DMS79 treated with DMSO at 0.1 percent for 48 hours (cell line): ENCODE results near the gene MYH10.

Experiments used
- DNase-seq: peaks from one replicate; lab custom pipeline; 2025; lab: John Stamatoyannopoulos, UW

Gene MYH10

DNA sequence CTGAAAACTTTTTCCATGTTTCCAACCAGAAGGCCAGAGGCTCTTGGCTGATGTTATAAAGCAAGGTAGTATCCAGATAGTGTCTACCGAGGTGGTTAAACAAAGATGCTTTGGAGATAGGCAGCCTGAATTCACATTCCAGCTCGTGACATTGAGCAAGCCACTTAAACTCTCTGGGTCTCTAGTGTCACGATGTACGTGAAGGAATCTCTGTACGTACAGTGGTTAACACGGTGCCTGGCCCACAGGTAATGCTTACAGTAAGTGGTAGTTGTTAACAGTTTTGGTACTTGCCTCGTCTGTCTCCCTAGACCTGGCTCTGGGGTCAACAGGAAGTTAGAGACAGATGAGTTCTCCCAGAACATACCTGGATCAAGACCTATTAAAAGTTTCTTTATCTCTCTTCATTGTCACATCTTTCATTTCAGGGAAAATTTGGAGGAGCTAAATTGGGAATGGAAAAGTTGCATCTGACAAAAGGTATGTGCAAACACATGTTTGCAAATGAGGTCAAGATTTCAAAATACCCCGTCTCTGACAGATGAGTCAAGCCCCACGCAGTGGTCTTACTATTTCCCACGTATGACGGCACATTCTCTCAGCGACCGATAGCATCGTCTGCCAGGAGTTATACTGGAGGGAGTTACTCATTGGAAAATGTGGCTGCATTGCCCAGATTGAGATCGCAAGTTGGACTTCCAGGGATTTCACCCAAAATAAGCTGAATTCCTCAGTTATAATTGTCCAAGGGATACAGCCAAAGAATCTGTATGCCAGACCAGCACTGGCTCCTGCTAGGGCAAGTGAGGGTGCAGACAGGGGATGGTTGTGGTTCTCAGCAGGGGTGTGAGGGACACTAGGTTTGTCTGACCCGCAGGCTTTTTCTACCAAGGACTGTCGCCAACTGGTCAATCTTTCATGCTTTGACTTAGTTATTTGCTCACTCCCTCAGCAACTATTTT, 18.9 kb upstream of the MYH10 start:
- DNase-seq, result no peak

GRCh38 chr17:8647956-8648355, 17.4 kb upstream of the MYH10 start:
- no peak for DNase-seq

- no peak for DNase-seq
Measured at GRCh38 chr17:8647202-8647601, 16.7 kb upstream of the MYH10 start.

GRCh38 chr17:8644507-8644902, 14.0 kb upstream of the MYH10 start:
- no peak for DNase-seq

- no peak for DNase-seq
Measured at GRCh38 chr17:8643855-8644506, 13.5 kb upstream of the MYH10 start.

- DNase-seq, result no peak
Measured at GRCh38 chr17:8639709-8640108, 9.2 kb upstream of the MYH10 start.

GRCh38 chr17:8632061-8632460, 1.5 kb upstream of the MYH10 start:
- DNase-seq, result no peak

DNA sequence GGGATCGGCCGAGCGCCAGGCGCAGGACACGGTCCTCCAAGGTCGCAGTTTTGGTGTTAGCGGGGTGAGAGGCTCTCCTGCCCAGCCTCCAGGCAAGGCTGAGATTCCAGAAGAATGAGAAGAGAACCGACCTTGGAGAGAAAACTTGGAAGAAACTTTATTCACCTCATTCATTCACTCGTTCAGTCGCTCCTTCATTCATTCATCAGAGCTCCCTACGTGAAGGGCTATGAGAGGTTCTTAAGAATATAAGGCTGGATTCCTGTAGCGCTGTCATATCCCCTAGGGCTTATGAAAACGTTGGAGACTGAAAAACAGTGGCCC, 991 bp upstream of the MYH10 start:
- no peak for DNase-seq

DNA sequence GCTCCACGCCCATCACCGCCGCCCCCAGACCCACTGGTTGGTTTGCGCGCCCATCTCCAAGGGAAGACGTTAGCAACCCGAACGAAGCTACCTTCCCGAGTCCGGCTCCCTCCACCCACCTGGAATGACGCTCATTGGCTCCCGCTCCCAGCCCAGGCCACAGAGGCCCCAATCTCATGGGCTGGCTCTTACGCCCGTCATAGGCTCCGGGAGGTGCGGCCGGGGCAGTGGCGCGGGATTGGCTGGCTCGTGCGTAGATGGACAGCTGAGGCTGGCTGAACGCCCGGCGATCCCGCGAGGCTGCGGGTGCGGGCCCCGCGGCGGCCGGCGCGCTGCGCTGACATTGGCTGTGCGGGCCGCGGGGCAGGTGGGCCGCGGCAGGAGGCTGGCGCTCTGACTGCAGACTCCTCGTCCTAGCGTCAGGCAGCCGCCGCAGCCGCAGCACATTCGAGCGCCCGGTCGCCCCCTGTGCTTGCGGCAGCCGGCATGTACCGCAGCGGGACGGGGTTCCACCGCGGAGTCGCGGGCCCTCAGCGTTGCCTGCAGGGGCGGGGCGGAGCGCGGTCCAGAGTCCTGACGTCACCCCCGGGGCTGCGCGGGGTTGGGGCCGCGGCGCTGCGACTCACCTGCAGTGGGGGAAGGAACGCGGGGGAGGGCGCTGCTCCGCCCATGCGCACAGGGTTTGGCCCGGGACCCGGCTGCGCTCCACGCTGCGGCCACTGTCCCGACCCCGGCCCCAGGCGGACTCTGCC, 453 bp upstream of the MYH10 start:
- DNase-seq, result peak; percentile 86

DNA sequence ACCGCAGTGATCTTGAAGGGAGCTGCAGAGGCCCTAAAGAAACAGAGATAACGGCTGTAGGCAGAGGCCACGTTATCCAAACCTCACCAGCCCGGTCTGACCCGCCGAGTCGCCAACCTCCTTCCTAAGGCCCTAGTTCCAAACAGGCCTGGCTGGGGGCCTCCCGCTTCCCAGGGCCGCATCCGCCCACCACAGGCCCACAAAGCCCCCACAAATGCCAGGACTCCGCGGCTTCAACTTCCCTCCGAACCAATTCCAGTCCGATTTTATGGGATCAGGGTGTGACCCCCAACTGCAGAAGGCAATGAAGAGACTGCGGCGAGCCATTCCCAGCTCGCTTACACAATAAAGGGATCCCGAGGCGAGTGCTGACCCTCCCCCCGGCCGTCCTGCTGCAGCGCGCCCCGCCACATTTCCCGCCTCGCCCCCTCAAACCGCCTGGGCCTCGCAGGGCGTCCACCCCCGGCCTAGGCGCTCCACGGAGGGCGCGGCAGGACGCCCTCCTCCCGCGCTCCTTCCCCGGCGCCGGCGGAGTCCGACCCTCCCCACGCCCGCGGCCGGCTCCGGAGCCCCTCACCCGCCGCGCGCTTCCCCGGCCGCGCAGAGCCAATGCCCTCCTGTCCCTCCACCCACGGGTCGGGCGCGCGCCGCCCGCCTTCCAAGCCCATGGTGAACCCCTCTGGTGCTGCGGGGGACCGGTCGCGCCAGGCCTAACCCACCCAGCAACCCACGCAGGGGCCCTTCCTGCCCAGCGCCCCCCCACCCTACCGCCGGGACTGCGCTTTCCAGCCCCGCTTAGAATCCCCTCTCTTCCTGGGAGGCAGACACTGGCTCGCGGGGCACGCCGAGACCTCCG, 926 bp downstream of the MYH10 start:
- no peak for DNase-seq

DNA sequence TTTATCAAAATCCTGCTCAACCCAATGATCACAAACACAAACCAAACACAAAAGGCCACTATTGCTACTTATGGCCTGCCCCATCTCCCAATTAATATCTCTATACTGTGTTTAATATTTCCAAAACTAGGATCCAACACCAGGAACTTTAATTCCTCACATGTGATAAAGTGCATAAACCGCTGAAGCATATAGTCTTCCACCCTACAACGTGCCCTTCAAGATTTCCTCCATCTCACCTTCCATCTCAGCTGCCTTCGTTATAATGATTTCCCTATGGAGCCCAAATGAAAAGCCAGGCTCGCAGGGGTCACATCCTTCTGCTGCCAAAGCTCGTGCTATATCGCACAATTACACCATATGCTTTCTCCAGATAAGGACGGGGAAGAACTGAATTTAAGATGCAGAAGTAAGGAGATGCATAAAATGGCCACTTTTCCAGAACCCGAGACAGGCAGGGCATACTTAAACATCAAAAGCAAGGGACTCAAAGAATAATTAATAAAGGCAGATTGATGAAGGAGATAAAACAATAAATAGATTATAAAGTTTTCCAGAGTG, 1.8 kb downstream of the MYH10 start:
- DNase-seq, result no peak

DNA sequence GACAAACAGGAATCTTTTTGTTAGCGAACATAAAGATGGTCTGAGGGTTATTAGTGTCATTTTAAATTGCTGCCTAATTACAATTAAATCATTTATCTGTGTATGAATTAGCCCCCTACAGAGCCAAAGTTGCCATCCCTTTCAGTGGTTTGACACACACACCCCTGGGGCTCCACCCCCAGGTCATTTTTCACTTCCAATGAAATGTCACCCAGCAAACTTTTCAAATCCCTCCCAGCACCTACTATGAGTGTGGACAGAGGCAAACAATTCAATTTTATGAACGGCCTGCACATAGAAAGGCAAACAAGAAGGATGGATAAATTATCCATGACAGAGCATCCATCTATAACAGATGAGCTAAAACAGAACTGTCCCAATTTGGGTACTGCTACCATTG, 2.4 kb downstream of the MYH10 start:
- DNase-seq, result no peak

- DNase-seq, result no peak
Measured at GRCh38 chr17:8623591-8623990, 6.9 kb downstream of the MYH10 start.

DNA sequence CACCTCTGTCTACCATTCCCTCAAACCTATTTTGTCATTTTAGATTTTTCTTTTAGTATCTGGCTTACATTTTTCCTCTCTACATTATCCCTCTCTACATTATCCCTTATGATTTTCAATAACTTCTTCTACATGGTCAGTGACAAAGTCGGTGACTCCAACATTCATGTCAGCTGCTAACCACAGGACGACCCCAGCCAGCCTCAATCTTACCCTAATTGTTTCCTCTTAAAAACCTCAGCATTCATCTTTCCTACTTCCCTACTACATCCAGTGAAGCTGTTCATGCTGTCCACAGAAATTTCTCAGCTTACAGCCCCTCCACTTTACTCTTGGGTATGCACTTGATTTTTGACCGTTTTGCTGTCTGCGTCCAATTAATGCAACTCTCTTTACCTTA, 8.3 kb downstream of the MYH10 start:
- no peak for DNase-seq

DNA sequence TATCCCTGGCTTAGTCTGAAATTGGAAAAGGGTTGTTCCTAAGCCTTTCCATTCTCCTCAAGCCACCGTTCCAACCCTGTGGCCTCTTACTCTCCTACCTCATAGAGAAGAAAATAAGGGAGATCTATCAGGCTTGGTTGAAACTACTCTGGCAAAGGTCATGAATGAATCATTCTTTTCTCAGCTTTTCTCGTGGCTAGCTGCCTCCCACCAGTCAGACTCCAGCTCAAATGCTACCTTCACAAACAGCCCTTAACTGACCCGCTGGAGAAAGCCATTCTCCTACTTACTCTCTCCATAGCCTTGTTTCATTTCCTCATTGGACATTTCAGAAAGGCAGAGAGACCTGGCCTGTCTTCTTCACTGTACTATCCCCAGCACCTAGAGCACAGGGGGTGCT, 8.9 kb downstream of the MYH10 start:
- DNase-seq, result no peak

DNA sequence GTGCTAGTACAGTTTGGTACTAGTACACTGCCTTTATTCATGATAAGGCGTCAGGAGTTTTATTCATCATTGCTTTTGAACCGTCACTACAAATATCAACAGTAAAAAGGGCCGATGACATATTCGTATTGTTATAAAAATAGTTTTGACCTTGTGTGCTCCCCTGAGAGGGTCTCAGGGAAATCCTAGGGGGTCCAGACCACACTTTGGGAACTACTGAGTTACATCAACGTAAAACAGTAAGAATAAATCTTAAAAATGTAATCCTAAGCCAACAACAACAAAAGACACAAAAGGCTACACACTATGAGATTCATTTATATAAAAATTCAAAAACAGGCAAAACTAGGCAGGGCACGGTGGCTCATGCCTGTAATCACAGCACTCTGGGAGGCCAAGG, 11.2 kb downstream of the MYH10 start:
- no peak for DNase-seq

DNA sequence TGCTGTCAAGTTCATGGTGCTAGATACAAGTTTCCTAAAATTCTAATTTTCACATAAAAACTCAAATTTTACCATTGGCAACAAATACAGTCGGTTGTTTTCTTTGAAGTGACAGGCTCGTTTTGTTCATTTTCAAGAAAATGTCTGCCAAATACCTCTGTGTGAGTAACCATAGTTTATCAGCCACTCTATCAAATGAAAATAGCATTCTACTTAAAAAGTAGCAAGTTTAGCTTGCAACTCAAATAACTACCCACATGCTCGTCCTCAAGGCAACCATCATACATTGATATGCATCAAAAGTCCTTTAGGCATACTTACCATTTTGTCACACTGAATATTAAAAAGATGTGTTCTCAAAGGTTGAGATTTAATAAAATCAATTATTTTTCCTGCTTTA, 11.7 kb downstream of the MYH10 start:
- DNase-seq, result no peak

- no peak for DNase-seq
Measured at GRCh38 chr17:8614988-8615387, 15.5 kb downstream of the MYH10 start.

- DNase-seq, result no peak
Measured at GRCh38 chr17:8611619-8612298, 18.8 kb downstream of the MYH10 start.

- no peak for DNase-seq
Measured at GRCh38 chr17:8611137-8611536, 19.4 kb downstream of the MYH10 start.

DNA sequence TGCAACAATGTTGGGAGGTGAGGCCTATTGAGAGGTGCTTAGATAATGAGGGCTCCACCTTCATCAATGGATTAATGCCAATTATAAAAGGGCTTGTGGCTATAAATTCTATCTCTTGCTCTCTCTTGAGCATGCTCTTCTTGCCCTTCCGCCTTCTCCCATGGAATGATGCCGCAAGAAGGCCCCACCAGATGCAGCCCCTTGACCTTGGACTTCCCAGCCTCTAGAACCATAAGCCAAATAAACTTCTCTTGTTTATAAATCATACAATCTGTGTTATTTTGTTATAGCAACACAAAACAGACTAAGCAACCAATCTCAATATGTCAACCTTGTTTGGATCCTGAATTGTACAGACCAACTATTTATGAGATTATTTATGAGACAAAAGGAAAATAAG, 20.0 kb downstream of the MYH10 start:
- no peak for DNase-seq
